Measurements from ENCODE around the gene RCAN3.
"Not testable (repeated sequence)": the region's sequence is repeated elsewhere in the genome, so short reads cannot be mapped to it uniquely, and the experiment has no call there.

RCAN3 gene

DNA sequence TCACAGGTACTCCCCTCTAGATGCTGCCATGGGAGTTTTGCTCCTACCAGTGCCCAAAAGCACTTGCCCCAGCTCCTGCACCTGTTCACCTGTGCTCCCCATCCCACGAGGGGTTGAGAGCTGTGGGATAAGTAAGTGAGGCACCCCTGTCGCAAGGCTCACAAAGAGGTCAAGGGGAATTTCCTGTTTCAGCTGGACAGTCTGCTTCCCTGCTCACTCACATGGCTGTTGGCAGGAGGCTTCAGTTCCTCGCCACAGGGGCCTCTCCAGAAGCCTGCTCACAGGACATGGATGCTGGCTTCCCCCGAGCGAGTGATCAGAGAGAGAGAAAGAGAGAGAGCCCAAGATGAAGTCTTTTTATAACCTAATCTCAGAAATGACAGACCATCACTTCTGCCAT is 44.6 kb downstream of the RCAN3 start:
- in situ Hi-C loops (cut with MboI; ENCODE audit: low pct_unique_long_range_greater_than_20kb, low sequenced_read_pairs, unreplicated experiment): no loop called here
- DNase-seq (ENCODE audit: low spot score): no peak
- TF ChIP-seq, protein P1, sequence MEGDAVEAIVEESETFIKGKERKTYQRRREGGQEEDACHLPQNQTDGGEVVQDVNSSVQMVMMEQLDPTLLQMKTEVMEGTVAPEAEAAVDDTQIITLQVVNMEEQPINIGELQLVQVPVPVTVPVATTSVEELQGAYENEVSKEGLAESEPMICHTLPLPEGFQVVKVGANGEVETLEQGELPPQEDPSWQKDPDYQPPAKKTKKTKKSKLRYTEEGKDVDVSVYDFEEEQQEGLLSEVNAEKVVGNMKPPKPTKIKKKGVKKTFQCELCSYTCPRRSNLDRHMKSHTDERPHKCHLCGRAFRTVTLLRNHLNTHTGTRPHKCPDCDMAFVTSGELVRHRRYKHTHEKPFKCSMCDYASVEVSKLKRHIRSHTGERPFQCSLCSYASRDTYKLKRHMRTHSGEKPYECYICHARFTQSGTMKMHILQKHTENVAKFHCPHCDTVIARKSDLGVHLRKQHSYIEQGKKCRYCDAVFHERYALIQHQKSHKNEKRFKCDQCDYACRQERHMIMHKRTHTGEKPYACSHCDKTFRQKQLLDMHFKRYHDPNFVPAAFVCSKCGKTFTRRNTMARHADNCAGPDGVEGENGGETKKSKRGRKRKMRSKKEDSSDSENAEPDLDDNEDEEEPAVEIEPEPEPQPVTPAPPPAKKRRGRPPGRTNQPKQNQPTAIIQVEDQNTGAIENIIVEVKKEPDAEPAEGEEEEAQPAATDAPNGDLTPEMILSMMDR (IDR thresholded peaks at IDR 0.05; ENCODE audit: extremely low read depth, insufficient read depth, missing control alignments): no peak

DNA sequence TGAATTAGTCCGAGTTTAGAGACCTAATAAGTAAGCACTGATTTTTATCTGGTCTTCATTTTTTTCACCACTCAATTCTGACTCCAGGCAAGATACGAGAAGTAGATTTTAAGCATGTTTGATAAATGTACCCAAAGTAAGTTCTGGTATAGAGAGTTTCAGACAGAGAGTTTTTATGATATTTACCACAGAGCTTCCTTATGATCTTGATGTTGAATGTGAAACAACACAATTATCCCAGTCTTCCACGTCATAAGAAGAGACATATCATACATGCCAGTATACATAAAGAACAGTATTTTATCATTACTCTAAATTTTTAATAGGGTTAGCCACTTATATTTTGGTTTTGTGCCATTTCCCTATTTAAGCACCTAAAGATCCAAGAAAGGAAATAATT is 45.4 kb downstream of the RCAN3 start:
- TF ChIP-seq, protein P1 (IDR thresholded peaks at IDR 0.05; ENCODE audit: extremely low read depth, insufficient read depth, missing control alignments): no peak
- in situ Hi-C loops (cut with MboI; ENCODE audit: low pct_unique_long_range_greater_than_20kb, low sequenced_read_pairs, unreplicated experiment): no loop called here
- no peak for DNase-seq (ENCODE audit: low spot score)

DNA sequence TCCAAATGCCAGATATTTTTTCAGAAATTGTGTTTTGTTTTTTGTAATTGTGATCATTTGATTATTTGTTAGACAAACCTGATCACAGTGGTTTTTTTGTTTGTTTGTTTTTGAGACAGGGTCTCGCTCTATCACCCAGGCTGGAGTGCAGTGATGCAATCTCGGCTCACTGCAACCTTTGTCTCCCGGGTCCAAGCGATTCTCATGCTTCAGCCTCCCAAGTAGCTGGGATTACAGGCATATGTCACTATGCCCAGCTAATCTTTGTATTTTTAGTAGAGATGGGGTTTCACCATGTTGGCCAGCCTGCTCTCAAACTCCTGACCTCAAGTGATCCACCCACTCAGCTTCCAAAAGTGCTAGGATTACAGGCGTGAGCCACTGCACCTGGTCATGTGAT is 46.6 kb downstream of the RCAN3 start:
- DNase-seq (ENCODE audit: low spot score); in situ Hi-C loops (cut with MboI; ENCODE audit: low pct_unique_long_range_greater_than_20kb, low sequenced_read_pairs, unreplicated experiment): not testable (repeated sequence)

DNA sequence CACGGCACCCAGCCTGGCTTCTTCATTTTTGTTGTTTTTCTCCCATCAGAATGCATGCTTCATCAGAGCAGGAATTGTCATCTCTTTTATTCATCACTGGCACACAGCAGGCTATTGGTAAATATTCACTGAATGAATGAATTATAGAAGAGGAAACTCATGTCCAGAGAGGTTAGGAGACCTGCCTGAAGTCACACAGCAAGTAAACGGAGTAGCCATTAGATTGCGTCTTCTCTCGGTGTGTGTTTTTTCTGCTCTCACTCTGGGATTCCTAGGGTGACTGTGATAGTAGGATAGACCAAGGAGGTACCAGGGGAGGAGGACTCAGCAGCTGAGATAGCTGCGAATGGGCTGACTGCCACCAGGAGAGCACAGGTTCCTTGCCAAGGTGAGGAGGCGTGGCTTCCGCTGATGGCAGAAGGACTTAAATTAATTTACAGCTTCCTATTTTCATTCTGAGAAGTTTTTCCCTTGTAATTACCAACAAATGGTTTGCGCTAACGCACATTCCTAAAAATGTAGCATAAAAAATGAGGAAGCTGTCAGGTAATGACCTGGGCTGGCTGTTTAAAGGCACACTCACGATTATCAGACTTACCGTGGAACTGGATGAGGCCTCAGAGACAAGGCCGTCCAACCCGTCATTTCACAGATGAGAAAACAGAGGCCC is 48.8 kb downstream of the RCAN3 start:
- in situ Hi-C loops (cut with MboI; ENCODE audit: low pct_unique_long_range_greater_than_20kb, low sequenced_read_pairs, unreplicated experiment): no loop called here
- TF ChIP-seq, protein P1 (IDR thresholded peaks at IDR 0.05; ENCODE audit: extremely low read depth, insufficient read depth, missing control alignments): no peak
- DNase-seq (ENCODE audit: low spot score): no peak

DNA sequence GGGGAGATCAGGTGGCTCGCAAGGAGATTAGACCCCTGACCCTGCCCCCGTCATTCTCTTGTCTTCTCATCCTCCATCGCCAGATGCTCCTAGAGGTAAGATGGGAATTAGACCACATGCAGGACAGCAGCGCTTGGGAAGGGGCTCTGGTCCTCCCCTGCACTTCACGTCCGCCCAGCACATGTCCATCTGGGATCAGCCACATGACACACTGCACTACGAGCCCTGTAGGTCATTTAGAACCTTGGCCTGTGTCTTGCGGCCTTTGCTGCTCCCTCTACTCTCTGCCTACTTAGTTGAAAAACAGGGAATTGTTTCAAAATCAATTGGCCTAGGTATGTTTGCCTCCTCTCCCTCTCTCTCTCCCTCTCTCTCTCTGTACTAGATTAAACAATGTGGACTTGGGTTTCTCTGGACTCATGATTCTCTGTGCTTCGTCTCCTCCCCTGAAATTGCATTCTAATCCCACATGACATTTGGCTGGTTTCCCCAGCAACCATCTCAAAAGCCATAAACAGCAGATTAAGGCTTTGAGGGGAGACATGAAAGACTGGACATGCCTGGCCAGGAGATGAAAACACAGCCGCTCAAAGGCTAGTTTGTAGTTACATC is 49.4 kb downstream of the RCAN3 start:
- TF ChIP-seq, protein P1 (IDR thresholded peaks at IDR 0.05; ENCODE audit: extremely low read depth, insufficient read depth, missing control alignments): no peak
- DNase-seq (ENCODE audit: low spot score): no peak
- in situ Hi-C loops (cut with MboI; ENCODE audit: low pct_unique_long_range_greater_than_20kb, low sequenced_read_pairs, unreplicated experiment): no loop called here

DNA sequence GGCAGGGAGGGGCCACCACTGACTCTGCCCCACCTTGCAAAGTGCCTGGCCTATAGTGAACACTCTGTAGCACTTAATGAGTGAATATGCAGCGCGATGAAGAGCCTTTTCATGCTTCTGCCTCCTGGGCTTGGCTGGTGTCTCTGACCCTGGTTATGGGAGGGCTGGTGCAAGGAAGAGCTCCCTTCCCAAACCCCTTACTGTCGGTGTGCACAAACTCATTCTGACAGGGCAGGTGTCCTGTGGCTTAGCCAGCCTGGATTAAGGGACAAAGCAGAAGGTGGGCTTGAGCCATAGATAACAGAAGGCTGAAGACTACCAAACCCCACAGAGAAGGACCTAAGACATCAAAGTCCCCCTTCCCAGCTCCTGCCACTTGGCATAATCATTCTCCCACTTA is 51.3 kb downstream of the RCAN3 start:
- no peak for DNase-seq (ENCODE audit: low spot score)
- TF ChIP-seq, protein P1 (IDR thresholded peaks at IDR 0.05; ENCODE audit: extremely low read depth, insufficient read depth, missing control alignments): no peak
- in situ Hi-C loops (cut with MboI; ENCODE audit: low pct_unique_long_range_greater_than_20kb, low sequenced_read_pairs, unreplicated experiment): no loop called here

DNA sequence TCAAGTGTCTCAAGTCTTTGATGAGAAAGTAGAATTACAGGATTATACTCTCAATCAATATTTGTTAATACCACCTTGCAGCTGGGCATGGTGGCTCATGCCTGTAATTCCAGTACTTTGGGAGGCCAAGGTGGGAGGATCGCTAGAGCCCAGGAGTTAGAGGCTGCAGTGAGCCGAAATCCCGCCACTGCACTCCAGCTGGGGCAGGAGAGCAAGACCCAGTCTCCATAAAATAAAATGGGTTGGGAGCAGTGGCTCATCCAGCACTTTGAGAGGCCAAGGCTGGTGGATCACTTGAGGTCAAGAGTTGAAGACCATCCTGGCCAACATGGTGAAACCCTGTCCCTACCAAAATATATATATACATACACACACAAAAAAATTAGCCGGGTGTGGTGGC is 52.1 kb downstream of the RCAN3 start:
- in situ Hi-C loops (cut with MboI; ENCODE audit: low pct_unique_long_range_greater_than_20kb, low sequenced_read_pairs, unreplicated experiment): no loop called here
- TF ChIP-seq, protein P1 (IDR thresholded peaks at IDR 0.05; ENCODE audit: extremely low read depth, insufficient read depth, missing control alignments): no peak
- no peak for DNase-seq (ENCODE audit: low spot score)
